ENCODE measurements around the gene MYL5.
A peak's percentile ranks its signal among the peaks of the same experiment; 100 is the strongest.

MYL5 gene

GRCh38 chr4:677431-678293 is 3.3 kb downstream of the MYL5 start:
- WGBS (ENCODE audit: extremely low coverage, insufficient coverage, low lambda C conversion rate): no CpG with 5 or more reads among the region's 26 CpGs
- H4K8ac ChIP-seq (ENCODE audit: low read depth, low read length): no peak overlapping the region
- H3K79me2 ChIP-seq (ENCODE audit: control insufficient read depth, insufficient read depth, low read length): peaks cover 6% of the 10 kb centered on the region
- no peak overlapping the region for H3K4me3 ChIP-seq (ENCODE audit: low read length)
- H4K5ac ChIP-seq (ENCODE audit: low read length): no peak overlapping the region
- H2BK5ac ChIP-seq (ENCODE audit: low read length): no peak overlapping the region
- peaks cover 7% of the 10 kb centered on the region for H3K79me1 ChIP-seq (ENCODE audit: low read length)
- no peaks in the 10 kb centered on the region for H3K27me3 ChIP-seq (ENCODE audit: insufficient read depth, low read length, poor library complexity)
- no peak overlapping the region for H2BK15ac ChIP-seq (replicated peaks; ENCODE audit: low read depth)
- H3K27ac ChIP-seq (ENCODE audit: low read depth, low read length): no peak overlapping the region
- H3K9ac ChIP-seq (ENCODE audit: low read length): no peak overlapping the region
- no peak for DNase-seq
- H2AK5ac ChIP-seq (ENCODE audit: low read length): no peak overlapping the region
- no peak overlapping the region for H3K4me2 ChIP-seq (ENCODE audit: low read length)
- H3K23ac ChIP-seq (ENCODE audit: low read length): no peak overlapping the region
- H3K36me3 ChIP-seq (ENCODE audit: control insufficient read depth, insufficient read depth, low read length): no peaks in the 10 kb centered on the region
- H3K4me1 ChIP-seq (ENCODE audit: control insufficient read depth, low read depth, low read length): peaks cover 3% of the 10 kb centered on the region
- no peak overlapping the region for H3K18ac ChIP-seq (ENCODE audit: low read length)
- no peak overlapping the region for H3K56ac ChIP-seq (ENCODE audit: low read length)
- no peak overlapping the region for H2BK120ac ChIP-seq (ENCODE audit: low read depth, low read length)
- H3K4ac ChIP-seq (ENCODE audit: low read depth, low read length): no peak overlapping the region

- peaks cover 2% of the 10 kb centered on the region for H3K79me1 ChIP-seq (ENCODE audit: low read length)
- H3K4ac ChIP-seq (ENCODE audit: low read depth, low read length): no peak overlapping the region
- no peak overlapping the region for H2BK5ac ChIP-seq (ENCODE audit: low read length)
- no peak overlapping the region for H3K4me2 ChIP-seq (ENCODE audit: low read length)
- no peak overlapping the region for H3K23ac ChIP-seq (ENCODE audit: low read length)
- no peak overlapping the region for H3K27ac ChIP-seq (ENCODE audit: low read depth, low read length)
- no peaks in the 10 kb centered on the region for H3K27me3 ChIP-seq (ENCODE audit: insufficient read depth, low read length, poor library complexity)
- H4K8ac ChIP-seq (ENCODE audit: low read depth, low read length): no peak overlapping the region
- DNase-seq: no peak
- H2BK15ac ChIP-seq (replicated peaks; ENCODE audit: low read depth): no peak overlapping the region
- H3K4me1 ChIP-seq (ENCODE audit: control insufficient read depth, low read depth, low read length): no peaks in the 10 kb centered on the region
- WGBS (ENCODE audit: extremely low coverage, insufficient coverage, low lambda C conversion rate): no CpG with 5 or more reads among the region's 14 CpGs
- H3K18ac ChIP-seq (ENCODE audit: low read length): no peak overlapping the region
- H2BK120ac ChIP-seq (ENCODE audit: low read depth, low read length): no peak overlapping the region
- no peak overlapping the region for H3K4me3 ChIP-seq (ENCODE audit: low read length)
- no peak overlapping the region for H3K9ac ChIP-seq (ENCODE audit: low read length)
- no peaks in the 10 kb centered on the region for H3K36me3 ChIP-seq (ENCODE audit: control insufficient read depth, insufficient read depth, low read length)
- H3K56ac ChIP-seq (ENCODE audit: low read length): no peak overlapping the region
- peaks cover 1% of the 10 kb centered on the region for H3K79me2 ChIP-seq (ENCODE audit: control insufficient read depth, insufficient read depth, low read length)
- no peak overlapping the region for H2AK5ac ChIP-seq (ENCODE audit: low read length)
- no peak overlapping the region for H4K5ac ChIP-seq (ENCODE audit: low read length)
Measured at GRCh38 chr4:678331-679103, 4.2 kb downstream of the MYL5 start.

DNA sequence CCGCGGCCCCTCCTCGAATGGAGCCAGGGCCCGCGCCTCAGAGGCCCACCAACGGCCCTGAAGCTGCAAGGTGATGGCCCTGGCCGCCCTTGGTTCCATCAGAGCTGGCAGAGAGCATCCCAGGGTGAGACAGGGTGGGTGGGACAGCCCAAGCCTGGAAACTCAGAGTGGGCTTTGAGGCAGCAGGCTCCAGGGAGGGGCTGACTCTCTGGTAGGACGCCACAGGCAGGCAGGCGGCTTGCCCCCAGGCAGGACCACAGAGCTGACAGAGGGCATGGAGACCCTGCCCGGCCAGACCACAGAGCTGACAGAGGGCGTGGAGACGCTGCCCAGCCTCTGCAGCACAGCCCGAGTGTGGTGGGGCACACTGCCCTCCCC is 4.8 kb downstream of the MYL5 start:
- no peak overlapping the region for H3K23ac ChIP-seq (ENCODE audit: low read length)
- no peak overlapping the region for H2BK15ac ChIP-seq (replicated peaks; ENCODE audit: low read depth)
- H3K4me2 ChIP-seq (ENCODE audit: low read length): no peak overlapping the region
- no peaks in the 10 kb centered on the region for H3K79me2 ChIP-seq (ENCODE audit: control insufficient read depth, insufficient read depth, low read length)
- no peaks in the 10 kb centered on the region for H3K27me3 ChIP-seq (ENCODE audit: insufficient read depth, low read length, poor library complexity)
- no peak overlapping the region for H3K4me3 ChIP-seq (ENCODE audit: low read length)
- H3K18ac ChIP-seq (ENCODE audit: low read length): no peak overlapping the region
- no peak overlapping the region for H2BK5ac ChIP-seq (ENCODE audit: low read length)
- no peak overlapping the region for H2AK5ac ChIP-seq (ENCODE audit: low read length)
- peaks cover 1% of the 10 kb centered on the region for H3K4me1 ChIP-seq (ENCODE audit: control insufficient read depth, low read depth, low read length)
- no peak overlapping the region for H2BK120ac ChIP-seq (ENCODE audit: low read depth, low read length)
- no peak overlapping the region for H3K27ac ChIP-seq (ENCODE audit: low read depth, low read length)
- H3K9ac ChIP-seq (ENCODE audit: low read length): no peak overlapping the region
- DNase-seq: no peak
- no CpG with 5 or more reads among the region's 13 CpGs for WGBS (ENCODE audit: extremely low coverage, insufficient coverage, low lambda C conversion rate)
- H4K5ac ChIP-seq (ENCODE audit: low read length): no peak overlapping the region
- H4K8ac ChIP-seq (ENCODE audit: low read depth, low read length): no peak overlapping the region
- H3K79me1 ChIP-seq (ENCODE audit: low read length): peaks cover 2% of the 10 kb centered on the region
- H3K36me3 ChIP-seq (ENCODE audit: control insufficient read depth, insufficient read depth, low read length): no peaks in the 10 kb centered on the region
- H3K4ac ChIP-seq (ENCODE audit: low read depth, low read length): no peak overlapping the region
- no peak overlapping the region for H3K56ac ChIP-seq (ENCODE audit: low read length)

- H3K23ac ChIP-seq (ENCODE audit: low read length): no peak overlapping the region
- H2BK120ac ChIP-seq (ENCODE audit: low read depth, low read length): no peak overlapping the region
- H2BK15ac ChIP-seq (replicated peaks; ENCODE audit: low read depth): no peak overlapping the region
- H3K9ac ChIP-seq (ENCODE audit: low read length): no peak overlapping the region
- H4K8ac ChIP-seq (ENCODE audit: low read depth, low read length): no peak overlapping the region
- H2BK5ac ChIP-seq (ENCODE audit: low read length): no peak overlapping the region
- no peak overlapping the region for H3K4me2 ChIP-seq (ENCODE audit: low read length)
- H3K4ac ChIP-seq (ENCODE audit: low read depth, low read length): no peak overlapping the region
- peaks cover 2% of the 10 kb centered on the region for H3K79me1 ChIP-seq (ENCODE audit: low read length)
- H3K4me1 ChIP-seq (ENCODE audit: control insufficient read depth, low read depth, low read length): peaks cover 1% of the 10 kb centered on the region
- H3K27me3 ChIP-seq (ENCODE audit: insufficient read depth, low read length, poor library complexity): no peaks in the 10 kb centered on the region
- no CpG with 5 or more reads among the region's 11 CpGs for WGBS (ENCODE audit: extremely low coverage, insufficient coverage, low lambda C conversion rate)
- H3K27ac ChIP-seq (ENCODE audit: low read depth, low read length): no peak overlapping the region
- no peak overlapping the region for H2AK5ac ChIP-seq (ENCODE audit: low read length)
- H4K5ac ChIP-seq (ENCODE audit: low read length): no peak overlapping the region
- no peaks in the 10 kb centered on the region for H3K36me3 ChIP-seq (ENCODE audit: control insufficient read depth, insufficient read depth, low read length)
- no peak overlapping the region for H3K4me3 ChIP-seq (ENCODE audit: low read length)
- H3K18ac ChIP-seq (ENCODE audit: low read length): no peak overlapping the region
- no peak overlapping the region for H3K56ac ChIP-seq (ENCODE audit: low read length)
- DNase-seq: no peak
- no peaks in the 10 kb centered on the region for H3K79me2 ChIP-seq (ENCODE audit: control insufficient read depth, insufficient read depth, low read length)
Measured at GRCh38 chr4:679629-680028, 5.3 kb downstream of the MYL5 start.

DNA sequence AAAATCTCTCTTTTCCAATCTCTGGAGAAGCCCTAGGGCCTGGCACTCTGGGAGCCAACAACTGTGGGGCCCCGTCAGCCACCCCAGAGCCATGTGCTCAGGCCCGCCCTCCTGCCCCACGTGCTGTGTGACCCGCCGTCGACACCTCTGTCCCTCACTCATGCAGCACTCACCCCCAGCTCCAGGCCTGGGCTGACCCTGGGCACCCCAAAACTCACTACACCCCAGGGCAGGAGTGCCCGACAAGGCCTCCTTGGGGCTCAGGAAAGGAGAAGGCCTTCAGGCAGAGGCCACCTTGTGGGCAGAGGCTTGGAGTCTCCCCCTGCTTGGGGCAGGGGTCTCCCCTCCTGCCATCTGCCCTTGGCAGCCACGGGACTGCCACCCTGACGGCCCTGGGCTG is 5.7 kb downstream of the MYL5 start:
- WGBS (ENCODE audit: extremely low coverage, insufficient coverage, low lambda C conversion rate): no CpG with 5 or more reads among the region's 9 CpGs
- Histone ChIP-seq H4K5ac (ENCODE audit: low read length) (no peak overlapping the region), H3K4ac (ENCODE audit: low read depth, low read length) (no peak overlapping the region), H3K79me2 (ENCODE audit: control insufficient read depth, insufficient read depth, low read length) (no peaks in the 10 kb centered on the region), H2BK120ac (ENCODE audit: low read depth, low read length) (no peak overlapping the region), H2BK15ac (replicated peaks; ENCODE audit: low read depth) (no peak overlapping the region), H3K4me3 (ENCODE audit: low read length) (no peak overlapping the region), H2AK5ac (ENCODE audit: low read length) (no peak overlapping the region), H3K9ac (ENCODE audit: low read length) (peak overlapping the region; percentile 21), H4K8ac (ENCODE audit: low read depth, low read length) (no peak overlapping the region), H3K4me1 (ENCODE audit: control insufficient read depth, low read depth, low read length) (peaks cover 1% of the 10 kb centered on the region), H3K27me3 (ENCODE audit: insufficient read depth, low read length, poor library complexity) (no peaks in the 10 kb centered on the region), H3K36me3 (ENCODE audit: control insufficient read depth, insufficient read depth, low read length) (no peaks in the 10 kb centered on the region), H3K18ac (ENCODE audit: low read length) (no peak overlapping the region), H2BK5ac (ENCODE audit: low read length) (no peak overlapping the region), H3K56ac (ENCODE audit: low read length) (peak overlapping the region; percentile 19), H3K4me2 (ENCODE audit: low read length) (no peak overlapping the region), H3K23ac (ENCODE audit: low read length) (no peak overlapping the region), H3K79me1 (ENCODE audit: low read length) (peaks cover 2% of the 10 kb centered on the region), H3K27ac (ENCODE audit: low read depth, low read length) (no peak overlapping the region)
- DNase-seq: no peak

All from mesendoderm (in vitro differentiated cells).